Left cardiac atrium (tissue), 4 donors: ENCODE data around the gene MCM9. TPM values are rescaled to one million over a fixed set of nuclear protein-coding genes. Genes with fewer than 3 reads are reported as not detected.

ENCODE experiments used
- ATAC-seq, 2 donors: fragments of 200-7000 bp; cut with Tn5 transposase; one replicate each; pipeline ENCODE4 v1.9.1; 2020; ENCODE audit warnings: mild to moderate bottlenecking in 2 of 2, moderate library complexity in 2 of 2
- DNase-seq: peaks from one replicate; pipeline ENCODE4 v3.0.0-alpha.2; 2020
- intact Hi-C, 2 donors: fragments of 100-400 bp; cut with DNase I; formaldehyde crosslinking; loops; one replicate each; pipeline versions ENCODE4 v1.14.1 to v1.15.1; 2022 to 2023
- total RNA-seq, 2 donors: library from RNA; stranded (reverse); fragmentation: NEBNext Ultra II Directional; extraction: Animal tissue kit (Norgen Biotek cat#: 25700); gene quantifications; one replicate each; pipeline ENCODE4 v1.2.1, GENCODE V29; 2021
- donor health status: DM: no; HTN: yes; CAD: no.
- donor health status: DM: no; HTN: yes; CAD: no; lungs with severe emphysema.
- donor health status: DM: yes; HTN: yes; CAD: no.
- donor health status: Dilated cardiomyopathy.

MCM9 gene
- total RNA-seq, 2 donors from 2014 or later = 6.3 to 8.6 TPM

DNA sequence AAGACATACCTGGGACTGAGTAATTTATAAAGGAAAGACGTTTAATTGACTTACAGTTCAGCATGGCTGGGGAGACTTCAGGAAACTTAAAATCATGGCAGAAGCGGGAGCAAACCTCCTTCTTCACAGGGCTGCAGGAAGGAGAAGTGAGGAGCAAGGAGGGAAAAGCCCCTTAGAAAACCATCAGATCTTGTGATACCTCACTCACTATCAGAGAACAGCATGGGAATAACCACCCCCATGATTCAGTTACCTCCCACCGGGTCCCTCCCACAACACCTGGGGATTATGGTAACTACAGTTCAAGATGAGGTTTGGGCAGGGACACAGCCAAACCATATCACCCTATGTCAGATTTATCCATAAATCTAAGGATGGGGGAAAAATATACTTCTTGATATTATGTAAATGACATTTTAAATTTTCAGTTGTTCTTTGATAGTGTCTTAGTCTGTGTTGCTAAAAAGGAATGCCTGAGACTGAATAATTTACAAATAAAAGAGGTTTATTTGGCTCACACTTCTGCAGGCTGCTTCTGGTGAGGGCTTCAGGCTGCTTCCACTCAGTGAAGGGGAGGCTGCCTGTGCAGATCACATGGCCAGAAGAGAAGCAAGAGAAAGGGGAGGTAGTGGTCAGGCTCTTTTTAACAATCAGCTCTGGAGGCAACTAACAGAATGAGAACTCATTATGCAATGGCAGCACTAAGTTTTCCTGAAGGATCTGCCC, 1.2 kb upstream of the MCM9 start:
- intact Hi-C loops = loop anchor here in 1 of 2 donors (2.0 kb wide), 1 partner anchor 41 kb away; the partner anchor contains the start of gene ASF1A
- no peak for ATAC-seq
- no peak for DNase-seq

DNA sequence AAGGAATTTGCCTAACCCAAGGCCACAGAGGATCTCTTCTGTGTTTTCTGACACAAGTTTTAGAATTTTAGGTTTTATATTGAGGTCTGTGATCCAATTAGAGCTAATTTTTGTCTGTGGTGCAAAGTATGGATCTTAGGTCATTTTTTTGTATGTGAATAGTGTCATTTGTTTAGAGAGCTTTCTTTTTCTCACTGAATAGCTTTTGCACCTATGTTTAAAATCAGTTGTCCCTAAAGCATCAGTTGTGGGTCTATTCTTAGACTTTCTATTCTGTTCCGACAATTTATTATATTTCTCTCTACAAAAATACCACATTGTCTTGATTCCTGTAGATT, 341 bp upstream of the MCM9 start:
- intact Hi-C loops = loop anchor here in 1 of 2 donors (2.0 kb wide), 1 partner anchor 40 kb away; the partner anchor contains the start of gene ASF1A
- ATAC-seq = no peak
- DNase-seq = no peak

- ATAC-seq (no peak), DNase-seq (no peak)
- intact Hi-C loops = loop anchor here in 1 of 2 donors (2.0 kb wide), 1 partner anchor 39 kb away; the partner anchor contains the start of gene ASF1A
These were observed 1.0 kb downstream of the MCM9 start for GRCh38 chr6:118933855-118934460.

DNA sequence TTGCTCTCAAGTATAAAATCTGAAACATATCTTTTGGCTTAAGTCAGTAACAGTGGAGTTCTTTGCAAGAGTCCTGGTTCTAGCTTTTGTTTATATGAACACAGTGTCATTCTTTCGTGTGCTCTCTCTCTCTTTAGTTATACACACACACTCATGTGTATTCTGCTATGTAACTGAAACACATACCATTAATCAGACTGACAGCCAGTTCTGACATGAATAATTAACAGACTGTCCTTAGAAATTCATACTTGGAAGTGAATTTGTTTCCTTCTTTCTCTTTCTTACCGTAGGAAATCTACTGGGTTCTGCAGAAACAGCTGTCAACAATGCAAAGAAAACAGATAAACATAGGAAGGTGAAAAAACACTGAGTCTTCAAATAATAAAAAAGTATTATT, 2.5 kb downstream of the MCM9 start:
- intact Hi-C loops = no loop called here
- DNase-seq = no peak
- no peak for ATAC-seq

GRCh38 chr6:118931436-118931835, 3.5 kb downstream of the MCM9 start:
- DNase-seq = no peak
- ATAC-seq = no peak
- intact Hi-C loops = no loop called here

DNA sequence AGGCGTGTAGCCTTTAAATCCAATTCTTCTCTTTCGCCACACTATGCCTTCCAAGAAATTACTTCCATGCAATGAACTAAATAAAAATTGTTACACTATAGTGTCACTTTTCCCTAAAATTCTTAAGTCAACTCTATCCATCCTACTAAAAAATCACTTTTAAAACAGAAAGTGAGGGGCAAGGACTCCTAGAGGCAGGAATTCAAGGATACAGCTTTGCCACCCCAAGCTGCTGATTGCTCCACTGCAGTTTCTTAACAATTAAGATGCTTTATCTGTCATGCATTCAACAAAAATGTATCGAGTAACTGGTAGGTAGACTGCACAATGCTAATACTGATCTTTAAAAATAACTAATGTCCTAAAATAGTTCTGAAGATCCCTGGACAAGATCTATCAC, 4.3 kb downstream of the MCM9 start:
- intact Hi-C loops = no loop called here

DNA sequence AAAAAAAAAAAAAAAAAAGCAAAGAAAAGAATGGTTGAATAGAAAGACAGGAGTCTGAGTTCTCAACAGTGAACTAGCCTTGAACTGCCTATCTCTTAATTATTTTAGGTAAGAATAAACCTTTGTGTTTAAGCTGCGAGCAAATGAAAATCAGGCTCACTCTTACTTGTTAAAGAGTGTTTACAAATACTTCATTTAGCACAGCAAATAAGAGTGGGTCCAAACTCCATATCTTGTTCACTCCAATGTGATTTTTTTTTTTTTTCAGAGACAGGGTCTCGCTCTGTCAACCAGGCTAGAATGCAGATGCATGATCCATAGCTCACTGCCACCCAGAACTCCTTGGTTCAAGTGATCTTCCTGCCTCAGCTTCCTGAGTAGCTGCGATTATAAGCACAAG, 11.9 kb downstream of the MCM9 start:
- ATAC-seq = no peak
- intact Hi-C loops = no loop called here
- no peak for DNase-seq

More for the DNA sequence above, 4.3 kb downstream of the MCM9 start:
- ATAC-seq (no peak), DNase-seq (no peak)

- intact Hi-C loops = no loop called here
- no peak for ATAC-seq
- no peak for DNase-seq
These were observed 13.9 kb downstream of the MCM9 start for GRCh38 chr6:118921084-118921483.

DNA sequence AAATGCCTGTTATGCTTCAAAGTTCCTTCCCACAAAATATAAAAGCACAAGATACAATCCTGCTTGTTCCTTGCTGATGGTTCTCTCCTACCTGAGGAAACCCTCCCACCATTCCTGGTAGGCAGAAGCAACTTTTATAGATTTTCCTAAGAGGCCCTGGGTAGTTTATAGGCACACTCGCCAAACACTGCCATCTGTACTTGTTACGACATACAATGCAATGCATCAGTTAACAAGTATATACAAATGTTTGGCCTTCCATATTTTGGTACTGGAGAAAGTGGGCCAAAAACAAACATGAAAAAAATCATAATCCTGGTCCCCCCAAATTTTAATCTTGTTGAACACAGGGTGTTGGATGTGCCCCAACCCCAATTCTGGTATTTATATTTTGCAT, 16.6 kb downstream of the MCM9 start:
- intact Hi-C loops = no loop called here
- ATAC-seq (no peak), DNase-seq (no peak)

- DNase-seq = no peak
- intact Hi-C loops = no loop called here
- ATAC-seq = no peak
These were observed 17.2 kb downstream of the MCM9 start for GRCh38 chr6:118917546-118918328.

GRCh38 chr6:118914598-118914997, 20.4 kb downstream of the MCM9 start:
- intact Hi-C loops = no loop called here
- no peak for ATAC-seq
- DNase-seq = no peak

- ATAC-seq (no peak), DNase-seq (no peak)
- intact Hi-C loops = no loop called here
These were observed 21.8 kb downstream of the MCM9 start for GRCh38 chr6:118913161-118913560.

- ATAC-seq = no peak
- no peak for DNase-seq
- intact Hi-C loops = no loop called here
These were observed 22.3 kb downstream of the MCM9 start for GRCh38 chr6:118912646-118913045.

GRCh38 chr6:118908441-118908840, 26.5 kb downstream of the MCM9 start:
- ATAC-seq (no peak), DNase-seq (no peak)
- intact Hi-C loops = no loop called here

DNA sequence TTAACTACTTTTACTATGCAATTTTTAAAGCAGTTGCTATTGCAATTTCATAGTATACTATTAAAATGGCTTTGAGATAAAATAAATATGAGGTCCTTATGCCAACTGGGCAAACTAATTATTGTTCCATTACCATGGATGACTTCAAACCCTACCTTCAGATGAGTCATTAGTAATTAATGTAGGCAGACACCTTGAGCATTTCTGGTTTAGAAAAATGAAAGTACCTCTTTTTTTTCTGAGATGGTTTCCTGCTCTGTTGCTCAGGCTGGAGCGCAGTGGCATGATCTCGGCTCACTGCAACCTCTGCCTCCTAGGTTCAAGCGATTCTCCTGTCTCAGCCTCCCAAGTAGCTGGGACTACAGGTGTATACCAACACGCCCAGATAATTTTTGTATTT, 29.1 kb downstream of the MCM9 start:
- intact Hi-C loops = no loop called here
- no peak for ATAC-seq
- DNase-seq = no peak

- ATAC-seq = no peak
- intact Hi-C loops = no loop called here
- DNase-seq = no peak
These were observed 29.9 kb downstream of the MCM9 start for GRCh38 chr6:118905084-118905483.

DNA sequence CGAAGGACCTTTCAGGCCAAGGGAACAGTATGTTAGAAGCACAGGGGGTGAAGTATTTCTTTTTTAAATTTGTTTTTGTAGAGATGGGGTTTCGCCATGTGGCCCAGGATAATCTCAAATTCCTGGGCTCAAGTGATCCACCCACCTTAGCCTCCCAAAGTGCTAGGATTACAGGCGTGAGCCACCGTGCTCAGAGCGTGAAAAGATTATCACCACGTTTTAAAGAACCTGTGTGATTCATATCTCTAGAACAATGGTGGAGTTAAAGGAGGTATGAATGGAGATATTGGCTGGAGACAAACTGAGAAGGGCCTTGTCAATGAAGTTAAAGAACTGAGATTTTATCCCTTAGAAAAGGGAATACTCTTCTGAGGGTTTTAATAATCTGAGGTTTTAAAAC, 31.3 kb downstream of the MCM9 start:
- intact Hi-C loops = no loop called here
- no peak for ATAC-seq
- no peak for DNase-seq

DNA sequence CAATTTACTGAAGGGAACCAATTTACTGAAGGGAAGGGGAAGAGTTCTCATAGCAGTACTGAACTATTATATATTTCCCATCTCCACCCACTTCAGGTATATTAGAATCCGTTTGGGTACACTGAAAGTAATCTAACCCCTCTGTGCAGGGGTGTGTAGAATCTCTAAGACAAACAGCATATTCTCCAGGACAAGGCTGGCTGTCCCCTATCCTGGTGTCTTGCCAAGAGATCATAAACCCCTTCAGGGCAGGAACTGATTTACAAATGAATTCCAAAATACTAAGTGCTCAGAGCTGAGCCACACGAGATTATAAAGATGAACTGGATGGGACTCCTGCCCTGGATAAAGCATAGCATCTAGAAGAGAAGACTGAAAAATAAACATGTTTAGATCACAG, 31.8 kb downstream of the MCM9 start:
- no peak for DNase-seq
- ATAC-seq = no peak
- intact Hi-C loops = no loop called here

DNA sequence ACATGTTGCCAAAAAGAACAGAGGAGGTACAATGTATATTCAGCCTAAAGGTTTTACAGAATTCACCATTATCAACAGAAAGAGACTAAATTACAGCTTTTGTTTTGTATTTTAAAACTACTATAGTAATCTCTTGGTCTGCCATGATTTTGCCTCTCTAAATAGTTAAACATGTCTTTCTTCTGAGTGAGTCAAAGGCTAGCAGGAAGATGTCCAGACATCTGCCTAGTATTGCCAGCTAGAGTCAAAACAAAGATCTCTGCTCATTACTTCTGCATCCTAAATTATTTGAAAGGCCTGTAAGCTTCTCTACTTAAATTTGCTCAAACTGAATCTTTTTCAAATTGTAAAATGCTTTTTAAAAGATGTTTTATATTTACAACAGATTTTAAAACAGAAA, 32.2 kb downstream of the MCM9 start:
- DNase-seq = no peak
- ATAC-seq = peak in 1 of 2 donors; percentile 47
- intact Hi-C loops = no loop called here

DNA sequence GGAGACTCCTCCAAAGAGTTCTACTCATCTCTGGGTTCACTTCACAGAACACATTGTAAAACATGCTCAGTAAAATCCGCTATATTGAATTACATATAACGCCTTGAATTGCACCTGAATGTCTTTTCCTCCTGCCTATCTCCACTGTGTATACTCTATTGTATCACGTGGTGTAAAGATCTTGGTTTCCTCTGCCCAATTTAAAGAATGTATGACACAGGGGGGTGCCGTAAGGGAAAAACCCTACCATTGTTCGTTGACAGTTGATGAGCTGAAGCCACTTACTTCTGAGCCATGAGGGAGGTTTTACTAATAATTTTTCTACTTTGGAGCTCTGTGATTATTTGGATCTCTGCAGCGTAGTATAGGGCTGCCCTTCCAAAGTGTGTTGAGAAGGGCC, 35.0 kb downstream of the MCM9 start:
- DNase-seq = no peak
- no peak for ATAC-seq
- intact Hi-C loops = no loop called here
